GM19023 (cell line): ENCODE results near the gene C2CD2L.
"Not testable (repeated sequence)": the region's sequence is repeated elsewhere in the genome, so short reads cannot be mapped to it uniquely, and the experiment has no call there.

ENCODE experiments used
- ATAC-seq: cut with Tn5 transposase; IDR thresholded peaks from one replicate; pipeline ENCODE4 v1.9.1; 2021; ENCODE audit warnings: mild to moderate bottlenecking, moderate library complexity; ENCODE audit not compliant: unreplicated experiment

C2CD2L gene

GRCh38 chr11:119113716-119114115 lies 6.6 kb downstream of the C2CD2L start:
- ATAC-seq: no peak

GRCh38 chr11:119114351-119114750 lies 7.2 kb downstream of the C2CD2L start:
- no peak for ATAC-seq

GRCh38 chr11:119115484-119116234 lies 8.5 kb downstream of the C2CD2L start:
- ATAC-seq: no peak

- ATAC-seq: no peak
These were observed 9.1 kb downstream of the C2CD2L start for GRCh38 chr11:119116235-119116594.

- ATAC-seq: no peak
These were observed 9.5 kb downstream of the C2CD2L start for GRCh38 chr11:119116601-119117000.

- ATAC-seq: no peak
These were observed 10.0 kb downstream of the C2CD2L start for GRCh38 chr11:119117004-119117706.

- ATAC-seq: no peak
These were observed 11.1 kb downstream of the C2CD2L start for GRCh38 chr11:119118227-119118626.

GRCh38 chr11:119118946-119119345 lies 11.8 kb downstream of the C2CD2L start:
- no peak for ATAC-seq

- ATAC-seq: no peak
These were observed 13.5 kb downstream of the C2CD2L start for GRCh38 chr11:119120639-119121007.

GRCh38 chr11:119121008-119121810 lies 14.1 kb downstream of the C2CD2L start, which contains the start of gene HINFP:
HINFP (plus strand) TSS chr11:119121580; CDS start chr11:119126945, 5,365 bp downstream.
- ATAC-seq: peak; percentile 96

GRCh38 chr11:119121811-119122124 lies 14.6 kb downstream of the C2CD2L start:
- ATAC-seq: no peak

GRCh38 chr11:119125821-119126220 lies 18.7 kb downstream of the C2CD2L start:
- ATAC-seq: no peak

- ATAC-seq: no peak
These were observed 19.6 kb downstream of the C2CD2L start for GRCh38 chr11:119126675-119127268.

- ATAC-seq: no peak
These were observed 23.5 kb downstream of the C2CD2L start for GRCh38 chr11:119130662-119131061.

- ATAC-seq: no peak
These were observed 27.3 kb downstream of the C2CD2L start for GRCh38 chr11:119134389-119134978.

- not testable (repeated sequence) for ATAC-seq
These were observed 32.1 kb downstream of the C2CD2L start for GRCh38 chr11:119139276-119139675.

- ATAC-seq: peak; percentile 47
These were observed 37.8 kb downstream of the C2CD2L start for GRCh38 chr11:119144825-119145486.

- ATAC-seq: no peak
These were observed 38.4 kb downstream of the C2CD2L start for GRCh38 chr11:119145551-119145950.

- ATAC-seq: no peak
These were observed 40.6 kb downstream of the C2CD2L start for GRCh38 chr11:119147604-119148333.

GRCh38 chr11:119148720-119149017 lies 41.5 kb downstream of the C2CD2L start:
- ATAC-seq: no peak
